ENCODE measurements around the gene RPL41.
A peak's percentile ranks its signal among the peaks of the same experiment; 100 is the strongest.
"Not testable (repeated sequence)": the region's sequence is repeated elsewhere in the genome, so short reads cannot be mapped to it uniquely, and the experiment has no call there.

RPL41 gene

DNA sequence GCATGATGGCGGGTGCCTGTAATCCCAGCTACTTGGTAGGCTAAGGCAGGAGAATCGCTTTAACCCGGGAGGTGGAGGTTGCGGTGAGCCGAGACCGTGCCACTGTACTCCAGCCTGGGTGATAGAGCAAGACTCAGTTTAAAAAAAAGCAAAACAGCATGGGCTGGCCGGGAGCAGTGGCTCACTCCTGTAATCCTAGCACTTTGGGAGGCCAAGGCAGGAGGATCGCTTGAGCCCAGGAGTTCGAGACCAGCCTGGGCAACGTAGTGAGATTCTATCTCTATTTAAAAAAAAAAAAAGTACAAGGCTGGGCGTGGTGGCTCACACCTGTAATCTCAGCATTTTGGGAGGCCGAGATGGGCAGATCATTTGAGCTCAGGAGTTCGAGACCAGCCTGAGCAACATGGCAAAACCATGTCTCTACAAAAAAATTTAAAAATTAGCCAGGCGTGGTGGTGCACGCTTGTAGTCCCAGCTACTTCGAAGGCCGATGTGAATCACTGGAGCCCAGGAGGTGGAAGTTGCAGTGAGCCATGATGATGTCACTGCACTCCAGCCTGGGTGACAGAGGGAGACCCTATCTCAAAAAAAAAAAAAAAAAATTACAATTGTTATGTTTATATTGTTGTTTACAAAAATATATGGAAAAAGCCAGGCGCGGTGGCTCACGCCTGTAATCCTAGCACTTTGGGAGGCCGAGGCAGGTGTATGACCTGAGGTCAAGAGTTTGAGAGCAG is 40.2 kb downstream of the RPL41 start:
- H3K27me3 ChIP-seq (ENCODE audit: insufficient read depth, low read length); H2AFZ ChIP-seq (ENCODE audit: low read depth, low read length); H3K9me3 ChIP-seq (ENCODE audit: low read length): not testable (repeated sequence)
- Histone ChIP-seq H3K36me3 (ENCODE audit: insufficient read depth, low read length) (peaks cover 38% of the 10 kb centered on the region), H3K4me1 (ENCODE audit: insufficient read depth, low read length) (peaks cover 38% of the 10 kb centered on the region), H3K4me3 (ENCODE audit: low read length) (peak overlapping the region; percentile 85)

DNA sequence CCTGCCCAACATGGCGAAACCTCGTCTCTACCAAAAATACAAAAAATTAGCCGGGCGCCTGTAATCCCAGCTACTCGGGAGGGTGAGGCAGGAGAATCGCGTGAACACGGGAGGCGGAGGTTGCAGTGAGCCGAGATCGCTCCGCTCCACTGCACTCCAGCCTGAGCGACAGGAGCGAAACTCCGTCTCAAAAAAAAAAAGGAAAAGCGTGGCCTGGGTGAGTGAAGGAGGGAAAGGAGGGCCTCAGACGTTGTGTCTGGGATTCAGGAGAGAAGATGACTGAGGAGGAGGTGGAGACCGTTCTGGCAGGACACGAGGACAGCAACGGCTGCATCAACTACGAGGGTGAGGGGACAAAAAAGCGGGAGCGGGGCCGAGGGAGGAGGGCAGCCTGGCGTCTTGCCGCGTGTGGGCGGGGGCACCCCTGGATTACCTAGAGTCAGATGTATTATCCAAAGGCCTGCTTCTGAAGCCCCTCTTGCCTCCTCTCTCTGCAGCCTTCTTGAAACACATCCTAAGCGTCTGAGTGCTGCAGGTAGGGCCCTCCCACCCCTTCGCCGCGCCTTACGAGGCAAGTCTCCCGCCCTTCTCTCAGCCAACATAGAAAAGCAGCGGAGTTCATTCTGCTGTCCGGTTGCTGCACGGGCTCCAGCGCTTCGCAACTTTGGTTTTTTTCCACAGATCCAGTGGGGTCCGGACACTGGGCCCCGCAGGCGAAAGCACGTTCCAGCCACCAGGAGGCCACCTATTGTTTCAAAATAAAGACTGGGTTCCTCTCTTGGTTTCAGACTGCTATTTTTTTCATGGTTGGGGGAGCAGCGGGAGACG is 41.0 kb downstream of the RPL41 start:
- Histone ChIP-seq H3K4me1 (ENCODE audit: insufficient read depth, low read length) (peaks cover 42% of the 10 kb centered on the region), H2AFZ (ENCODE audit: low read depth, low read length) (peak overlapping the region; percentile 21), H3K36me3 (ENCODE audit: insufficient read depth, low read length) (peaks cover 45% of the 10 kb centered on the region), H3K27me3 (ENCODE audit: insufficient read depth, low read length) (no peaks in the 10 kb centered on the region), H3K9me3 (ENCODE audit: low read length) (no peaks in the 10 kb centered on the region), H3K4me3 (ENCODE audit: low read length) (peak overlapping the region; percentile 85)

GRCh38 chr12:56158029-56158925 is 41.8 kb downstream of the RPL41 start, which contains the start of gene MYL6:
Gene MYL6 (plus strand): TSS chr12:56158359. CDS start chr12:56158402, 43 bp downstream.
- peak within 1 kb of the TSS; percentile 21 for H2AFZ ChIP-seq (ENCODE audit: low read depth, low read length)
- peak within 1 kb of the TSS; percentile 85 for H3K4me3 ChIP-seq (ENCODE audit: low read length)
- H3K27me3 ChIP-seq (ENCODE audit: insufficient read depth, low read length), result no peaks in the 10 kb centered on the region
- H3K4me1 ChIP-seq (ENCODE audit: insufficient read depth, low read length), result peaks cover 40% of the 10 kb centered on the region
- H3K36me3 ChIP-seq (ENCODE audit: insufficient read depth, low read length), result peaks cover 52% of the 10 kb centered on the region
- H3K9me3 ChIP-seq (ENCODE audit: low read length), result no peaks in the 10 kb centered on the region

- no peak overlapping the region for H2AFZ ChIP-seq (ENCODE audit: low read depth, low read length)
Observed at GRCh38 chr12:56158926-56159461, 42.6 kb downstream of the RPL41 start.

GRCh38 chr12:56159482-56160192 is 43.2 kb downstream of the RPL41 start:
- peaks cover 37% of the 10 kb centered on the region for H3K4me1 ChIP-seq (ENCODE audit: insufficient read depth, low read length)
- H3K36me3 ChIP-seq (ENCODE audit: insufficient read depth, low read length), result peaks cover 64% of the 10 kb centered on the region
- H3K27me3 ChIP-seq (ENCODE audit: insufficient read depth, low read length), result no peaks in the 10 kb centered on the region
- peak overlapping the region; percentile 85 for H3K4me3 ChIP-seq (ENCODE audit: low read length)
- H2AFZ ChIP-seq (ENCODE audit: low read depth, low read length), result no peak overlapping the region
- H3K9me3 ChIP-seq (ENCODE audit: low read length), result no peaks in the 10 kb centered on the region

More at GRCh38 chr12:56158926-56159461, 42.6 kb downstream of the RPL41 start:
- peak overlapping the region; percentile 85 for H3K4me3 ChIP-seq (ENCODE audit: low read length)
- peaks cover 59% of the 10 kb centered on the region for H3K36me3 ChIP-seq (ENCODE audit: insufficient read depth, low read length)
- H3K9me3 ChIP-seq (ENCODE audit: low read length), result no peaks in the 10 kb centered on the region
- no peaks in the 10 kb centered on the region for H3K27me3 ChIP-seq (ENCODE audit: insufficient read depth, low read length)
- H3K4me1 ChIP-seq (ENCODE audit: insufficient read depth, low read length), result peaks cover 37% of the 10 kb centered on the region

- H3K4me1 ChIP-seq (ENCODE audit: insufficient read depth, low read length), result peaks cover 37% of the 10 kb centered on the region
- no peak overlapping the region for H2AFZ ChIP-seq (ENCODE audit: low read depth, low read length)
- no peaks in the 10 kb centered on the region for H3K9me3 ChIP-seq (ENCODE audit: low read length)
- peaks cover 66% of the 10 kb centered on the region for H3K36me3 ChIP-seq (ENCODE audit: insufficient read depth, low read length)
- H3K27me3 ChIP-seq (ENCODE audit: insufficient read depth, low read length), result no peaks in the 10 kb centered on the region
- peak overlapping the region; percentile 85 for H3K4me3 ChIP-seq (ENCODE audit: low read length)
Observed at GRCh38 chr12:56160193-56160763, 43.8 kb downstream of the RPL41 start.

- H2AFZ ChIP-seq (ENCODE audit: low read depth, low read length), result no peak overlapping the region
- no peaks in the 10 kb centered on the region for H3K9me3 ChIP-seq (ENCODE audit: low read length)
- no peaks in the 10 kb centered on the region for H3K27me3 ChIP-seq (ENCODE audit: insufficient read depth, low read length)
- peaks cover 37% of the 10 kb centered on the region for H3K4me1 ChIP-seq (ENCODE audit: insufficient read depth, low read length)
- peaks cover 66% of the 10 kb centered on the region for H3K36me3 ChIP-seq (ENCODE audit: insufficient read depth, low read length)
- peak overlapping the region; percentile 85 for H3K4me3 ChIP-seq (ENCODE audit: low read length)
Observed at GRCh38 chr12:56160894-56161689, 44.7 kb downstream of the RPL41 start.

DNA sequence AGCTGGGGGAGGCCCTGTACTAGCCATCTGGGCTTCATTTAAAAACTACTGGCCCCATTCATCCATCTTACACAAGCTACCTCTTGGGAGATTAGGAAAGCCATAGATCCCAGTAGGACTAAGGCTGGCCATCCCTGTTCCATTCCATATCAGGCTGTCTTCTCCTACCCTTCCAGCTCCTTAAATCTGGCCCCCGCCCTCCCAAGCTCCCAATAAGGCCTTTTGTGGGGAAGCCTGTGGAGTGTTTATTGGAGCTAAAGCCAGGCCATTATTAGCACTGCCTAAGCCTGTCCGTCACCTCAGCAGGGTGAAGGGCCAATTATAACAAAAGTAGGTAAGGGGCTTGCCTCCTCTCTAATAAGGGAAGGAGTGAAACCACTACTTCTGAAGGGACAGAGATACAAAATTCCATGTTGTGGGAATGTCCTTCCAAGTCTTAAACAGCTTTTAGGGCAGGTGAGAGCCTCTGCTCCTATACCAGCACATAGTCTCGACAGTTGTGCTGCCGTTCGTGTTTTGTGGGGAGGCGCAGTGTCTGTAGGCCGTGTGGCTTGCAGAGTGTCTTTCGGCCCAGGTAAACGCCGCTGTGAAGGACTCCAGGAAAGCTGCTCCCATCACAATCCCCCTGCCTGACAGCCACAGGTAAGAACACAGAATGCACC is 45.4 kb downstream of the RPL41 start:
- peaks cover 37% of the 10 kb centered on the region for H3K4me1 ChIP-seq (ENCODE audit: insufficient read depth, low read length)
- peaks cover 71% of the 10 kb centered on the region for H3K36me3 ChIP-seq (ENCODE audit: insufficient read depth, low read length)
- no peaks in the 10 kb centered on the region for H3K27me3 ChIP-seq (ENCODE audit: insufficient read depth, low read length)
- H3K4me3 ChIP-seq (ENCODE audit: low read length), result no peak overlapping the region
- H2AFZ ChIP-seq (ENCODE audit: low read depth, low read length), result no peak overlapping the region
- H3K9me3 ChIP-seq (ENCODE audit: low read length), result no peaks in the 10 kb centered on the region

GRCh38 chr12:56162468-56163290 is 46.2 kb downstream of the RPL41 start:
- H3K36me3 ChIP-seq (ENCODE audit: insufficient read depth, low read length), result peaks cover 76% of the 10 kb centered on the region
- no peaks in the 10 kb centered on the region for H3K9me3 ChIP-seq (ENCODE audit: low read length)

DNA sequence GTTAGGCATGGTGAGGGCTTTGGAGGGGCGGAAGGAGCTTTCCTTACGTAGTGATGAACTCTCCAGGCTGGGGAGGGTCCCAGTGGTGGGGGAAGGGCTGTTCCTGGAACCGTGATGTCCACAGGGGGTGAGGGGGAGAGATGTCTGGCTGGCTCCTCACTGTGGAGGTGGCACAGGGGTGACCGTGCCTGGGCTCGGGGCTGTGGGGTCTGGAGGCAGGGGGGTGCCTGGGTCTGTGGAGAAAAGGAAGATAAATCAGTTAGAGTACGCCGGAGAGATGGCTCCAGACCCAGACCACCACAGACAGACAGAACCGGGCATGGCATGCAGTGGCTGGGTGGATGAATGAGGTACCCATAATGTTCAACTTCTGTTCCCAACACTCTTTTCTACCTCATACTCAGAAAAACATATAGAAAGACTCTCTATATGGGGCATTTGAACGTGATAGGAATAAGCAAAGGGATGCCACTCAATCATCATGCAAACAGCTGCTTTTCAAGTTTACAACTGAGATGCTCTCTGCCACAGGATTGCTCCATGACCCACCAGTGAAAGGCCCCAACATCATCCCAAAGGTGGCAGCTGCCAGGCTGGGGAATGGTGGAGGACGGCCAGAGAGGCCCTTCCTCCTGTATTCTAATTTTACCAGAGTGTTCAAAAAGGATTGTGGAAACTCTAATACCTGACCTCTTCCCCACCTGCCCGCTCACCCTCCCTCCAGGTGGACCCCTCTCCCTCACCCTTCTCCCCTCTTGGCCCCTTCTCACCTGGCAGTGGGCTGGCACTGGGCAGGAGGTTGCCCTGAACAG is 47.3 kb downstream of the RPL41 start:
- no peak overlapping the region for H2AFZ ChIP-seq (ENCODE audit: low read depth, low read length)
- H3K4me3 ChIP-seq (ENCODE audit: low read length), result no peak overlapping the region
- peaks cover 86% of the 10 kb centered on the region for H3K36me3 ChIP-seq (ENCODE audit: insufficient read depth, low read length)
- H3K9me3 ChIP-seq (ENCODE audit: low read length), result no peaks in the 10 kb centered on the region
- peaks cover 35% of the 10 kb centered on the region for H3K4me1 ChIP-seq (ENCODE audit: insufficient read depth, low read length)
- H3K27me3 ChIP-seq (ENCODE audit: insufficient read depth, low read length), result no peaks in the 10 kb centered on the region

More at GRCh38 chr12:56162468-56163290, 46.2 kb downstream of the RPL41 start:
- H3K4me1 ChIP-seq (ENCODE audit: insufficient read depth, low read length), result peaks cover 35% of the 10 kb centered on the region
- no peak overlapping the region for H2AFZ ChIP-seq (ENCODE audit: low read depth, low read length)
- no peaks in the 10 kb centered on the region for H3K27me3 ChIP-seq (ENCODE audit: insufficient read depth, low read length)
- H3K4me3 ChIP-seq (ENCODE audit: low read length), result no peak overlapping the region

Data from neuron (in vitro differentiated cells).